ENCODE measurements around the gene SHISA4.

Gene SHISA4

DNA sequence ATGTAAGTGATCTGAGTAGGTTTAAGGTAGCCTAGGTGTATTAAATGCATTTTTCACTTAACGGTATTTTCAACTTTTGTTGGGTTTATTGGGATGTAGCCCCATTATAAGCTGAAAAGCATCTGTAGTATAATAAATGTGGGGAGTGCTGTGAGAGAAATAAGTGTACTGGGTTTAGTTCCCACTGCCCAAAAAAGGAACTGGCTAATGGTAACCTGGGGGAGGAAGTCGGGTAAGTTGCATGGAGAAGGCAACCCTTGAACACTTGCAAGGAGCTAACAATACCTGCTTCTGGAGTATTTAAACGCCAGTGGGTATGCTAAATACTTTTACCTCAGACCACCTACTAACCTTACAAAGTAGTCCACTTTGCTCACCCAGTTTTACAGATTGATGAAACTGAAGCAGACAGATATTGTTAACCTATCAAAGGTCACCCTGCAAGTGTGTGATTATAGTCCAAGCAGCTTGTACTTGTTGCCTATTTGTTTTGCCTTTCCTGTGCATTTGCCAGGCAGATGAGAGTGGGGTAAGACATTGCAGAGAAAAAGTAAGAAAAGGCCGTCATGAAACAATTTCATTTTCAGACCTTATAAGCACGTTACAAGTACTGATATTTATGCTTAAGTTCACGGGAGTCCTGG is 7.6 kb upstream of the SHISA4 start:
- Histone ChIP-seq H3K27me3 (ENCODE audit: insufficient read depth, low read length) (no peaks in the 10 kb centered on the region), H3K27ac (ENCODE audit: low read depth, low read length) (no peak overlapping the region), H3K4me1 (ENCODE audit: control insufficient read depth, insufficient read depth, low read length, unreplicated experiment) (peaks cover 37% of the 10 kb centered on the region), H3K36me3 (ENCODE audit: insufficient read depth, low read length) (no peaks in the 10 kb centered on the region), H3K4me3 (ENCODE audit: low read depth, low read length) (no peak overlapping the region), H2AFZ (ENCODE audit: low read length, unreplicated experiment) (no peak overlapping the region), H3K79me2 (ENCODE audit: control insufficient read depth, insufficient read depth, low read length, unreplicated experiment) (no peaks in the 10 kb centered on the region)

DNA sequence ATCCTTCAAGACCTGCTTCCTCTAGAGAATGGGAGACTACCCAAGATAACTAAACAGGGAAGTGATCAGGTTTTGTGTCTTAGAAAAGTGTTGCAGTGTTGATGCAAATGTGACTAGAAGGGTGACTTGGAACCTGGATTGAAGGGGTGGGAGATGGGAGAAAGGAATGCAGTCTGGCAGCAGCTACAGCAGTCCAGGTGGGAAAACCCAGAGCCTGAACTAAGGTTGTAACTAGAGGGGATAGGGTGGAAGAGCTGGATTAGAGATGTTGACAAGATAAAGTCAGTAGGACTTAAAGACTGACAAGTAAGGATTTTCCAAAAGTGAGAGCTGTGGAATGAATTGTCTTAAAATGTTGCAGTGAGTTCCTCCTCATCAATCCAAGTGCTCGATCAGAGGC is 7.1 kb upstream of the SHISA4 start:
- no peaks in the 10 kb centered on the region for H3K36me3 ChIP-seq (ENCODE audit: insufficient read depth, low read length)
- H3K79me2 ChIP-seq (ENCODE audit: control insufficient read depth, insufficient read depth, low read length, unreplicated experiment): no peaks in the 10 kb centered on the region
- H3K4me3 ChIP-seq (ENCODE audit: low read depth, low read length): no peak overlapping the region
- no peak overlapping the region for H3K27ac ChIP-seq (ENCODE audit: low read depth, low read length)
- H2AFZ ChIP-seq (ENCODE audit: low read length, unreplicated experiment): no peak overlapping the region
- H3K27me3 ChIP-seq (ENCODE audit: insufficient read depth, low read length): no peaks in the 10 kb centered on the region
- H3K4me1 ChIP-seq (ENCODE audit: control insufficient read depth, insufficient read depth, low read length, unreplicated experiment): peaks cover 37% of the 10 kb centered on the region

DNA sequence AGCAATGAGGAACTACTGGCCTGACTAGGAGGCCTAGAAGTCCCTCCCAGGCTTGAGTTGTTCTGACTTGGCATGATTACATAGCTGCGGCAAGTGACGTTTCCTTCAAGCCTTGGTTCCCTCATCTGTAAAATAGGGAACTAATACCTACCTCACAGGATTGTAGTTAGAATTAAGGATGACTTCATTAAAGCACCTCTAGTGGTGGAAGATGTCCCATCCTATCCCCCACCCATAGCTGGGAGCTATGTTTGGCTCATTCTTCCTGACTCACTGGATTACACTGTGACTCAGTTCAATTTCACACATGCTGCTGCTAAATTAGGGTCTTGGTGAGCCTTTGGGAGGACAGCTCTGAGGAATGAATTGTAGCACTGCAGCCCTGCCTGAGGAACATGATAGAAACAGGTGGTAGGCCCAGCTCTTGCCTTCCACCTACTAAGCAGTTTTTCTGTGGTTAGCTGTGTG is 6.0 kb upstream of the SHISA4 start:
- no peaks in the 10 kb centered on the region for H3K36me3 ChIP-seq (ENCODE audit: insufficient read depth, low read length)
- no peak overlapping the region for H2AFZ ChIP-seq (ENCODE audit: low read length, unreplicated experiment)
- H3K4me3 ChIP-seq (ENCODE audit: low read depth, low read length): no peak overlapping the region
- H3K27me3 ChIP-seq (ENCODE audit: insufficient read depth, low read length): no peaks in the 10 kb centered on the region
- H3K27ac ChIP-seq (ENCODE audit: low read depth, low read length): peak overlapping the region; percentile 47
- no peaks in the 10 kb centered on the region for H3K79me2 ChIP-seq (ENCODE audit: control insufficient read depth, insufficient read depth, low read length, unreplicated experiment)
- peaks cover 37% of the 10 kb centered on the region for H3K4me1 ChIP-seq (ENCODE audit: control insufficient read depth, insufficient read depth, low read length, unreplicated experiment)

DNA sequence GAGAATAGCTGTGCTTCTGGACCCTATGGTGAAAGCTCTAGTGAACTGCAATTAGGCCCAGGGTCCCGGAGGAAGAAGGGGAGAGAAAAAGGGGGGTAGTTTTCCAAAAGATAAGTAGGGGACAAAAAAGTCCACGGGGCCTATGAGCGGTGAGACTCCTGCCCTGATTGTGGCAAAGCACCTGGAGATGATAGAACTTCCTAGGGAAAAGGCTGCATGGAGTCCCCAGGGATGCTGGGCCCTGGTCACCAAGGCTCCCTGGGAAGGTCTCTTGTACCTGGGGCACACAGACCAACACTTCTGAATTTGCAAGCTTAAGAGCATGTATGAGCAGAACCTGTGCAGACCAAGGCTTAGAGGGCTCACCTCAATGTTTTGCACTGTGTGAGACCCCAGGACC is 5.4 kb upstream of the SHISA4 start:
- Histone ChIP-seq H3K27ac (ENCODE audit: low read depth, low read length) (peak overlapping the region; percentile 47), H3K4me1 (ENCODE audit: control insufficient read depth, insufficient read depth, low read length, unreplicated experiment) (peaks cover 41% of the 10 kb centered on the region), H3K27me3 (ENCODE audit: insufficient read depth, low read length) (no peaks in the 10 kb centered on the region), H3K4me3 (ENCODE audit: low read depth, low read length) (no peak overlapping the region), H3K36me3 (ENCODE audit: insufficient read depth, low read length) (no peaks in the 10 kb centered on the region), H2AFZ (ENCODE audit: low read length, unreplicated experiment) (no peak overlapping the region), H3K79me2 (ENCODE audit: control insufficient read depth, insufficient read depth, low read length, unreplicated experiment) (no peaks in the 10 kb centered on the region)

DNA sequence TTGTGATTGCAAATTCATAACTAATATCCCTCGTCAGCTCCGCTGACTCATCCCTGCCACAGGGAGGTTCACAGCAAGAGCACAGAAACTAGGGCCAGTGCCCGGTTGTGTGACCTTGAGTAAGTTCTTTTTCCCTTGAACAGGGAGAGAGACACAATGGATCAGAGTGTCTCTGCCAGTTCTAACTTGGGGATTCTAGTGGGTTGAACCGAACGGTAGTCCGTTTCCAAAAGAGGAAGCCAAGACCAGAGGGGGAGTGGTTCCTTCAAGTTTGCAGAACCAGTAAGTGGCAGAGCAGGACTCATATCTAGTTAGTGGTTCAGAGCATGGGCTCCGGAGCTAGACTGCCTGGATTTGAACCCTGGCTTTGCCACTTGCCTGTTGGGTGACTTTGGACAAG is 4.9 kb upstream of the SHISA4 start:
- H3K4me3 ChIP-seq (ENCODE audit: low read depth, low read length): peak overlapping the region; percentile 14; the same call in 1 of the 2 replicates
- no peaks in the 10 kb centered on the region for H3K79me2 ChIP-seq (ENCODE audit: control insufficient read depth, insufficient read depth, low read length, unreplicated experiment)
- H3K36me3 ChIP-seq (ENCODE audit: insufficient read depth, low read length): no peaks in the 10 kb centered on the region
- H3K27me3 ChIP-seq (ENCODE audit: insufficient read depth, low read length): no peaks in the 10 kb centered on the region
- H3K4me1 ChIP-seq (ENCODE audit: control insufficient read depth, insufficient read depth, low read length, unreplicated experiment): peaks cover 42% of the 10 kb centered on the region
- H3K27ac ChIP-seq (ENCODE audit: low read depth, low read length): peak overlapping the region; percentile 47
- H2AFZ ChIP-seq (ENCODE audit: low read length, unreplicated experiment): no peak overlapping the region

DNA sequence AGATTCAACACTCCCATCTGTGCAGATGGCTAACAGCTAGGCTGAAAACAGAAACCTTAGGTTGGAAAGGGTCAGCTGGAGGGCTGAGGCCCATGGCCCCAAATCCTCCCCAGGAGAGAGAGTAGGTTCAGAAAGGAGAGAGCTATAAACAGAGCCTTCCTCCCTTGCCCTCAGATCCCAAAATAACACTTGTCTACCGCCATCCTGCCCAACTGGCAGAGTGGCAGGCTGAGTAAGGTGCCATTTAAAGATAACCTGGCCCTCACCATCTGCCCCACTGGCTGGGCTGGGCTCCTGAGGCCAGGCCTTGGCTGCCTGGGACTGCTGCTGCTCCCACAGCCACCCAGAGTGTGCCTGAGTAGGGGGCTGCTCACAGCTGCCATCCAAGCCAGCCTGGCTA is 4.3 kb upstream of the SHISA4 start:
- Histone ChIP-seq H3K4me1 (ENCODE audit: control insufficient read depth, insufficient read depth, low read length, unreplicated experiment) (peaks cover 47% of the 10 kb centered on the region), H3K79me2 (ENCODE audit: control insufficient read depth, insufficient read depth, low read length, unreplicated experiment) (no peaks in the 10 kb centered on the region), H3K36me3 (ENCODE audit: insufficient read depth, low read length) (no peaks in the 10 kb centered on the region), H2AFZ (ENCODE audit: low read length, unreplicated experiment) (no peak overlapping the region), H3K27me3 (ENCODE audit: insufficient read depth, low read length) (no peaks in the 10 kb centered on the region), H3K27ac (ENCODE audit: low read depth, low read length) (no peak overlapping the region), H3K4me3 (ENCODE audit: low read depth, low read length) (no peak overlapping the region)

DNA sequence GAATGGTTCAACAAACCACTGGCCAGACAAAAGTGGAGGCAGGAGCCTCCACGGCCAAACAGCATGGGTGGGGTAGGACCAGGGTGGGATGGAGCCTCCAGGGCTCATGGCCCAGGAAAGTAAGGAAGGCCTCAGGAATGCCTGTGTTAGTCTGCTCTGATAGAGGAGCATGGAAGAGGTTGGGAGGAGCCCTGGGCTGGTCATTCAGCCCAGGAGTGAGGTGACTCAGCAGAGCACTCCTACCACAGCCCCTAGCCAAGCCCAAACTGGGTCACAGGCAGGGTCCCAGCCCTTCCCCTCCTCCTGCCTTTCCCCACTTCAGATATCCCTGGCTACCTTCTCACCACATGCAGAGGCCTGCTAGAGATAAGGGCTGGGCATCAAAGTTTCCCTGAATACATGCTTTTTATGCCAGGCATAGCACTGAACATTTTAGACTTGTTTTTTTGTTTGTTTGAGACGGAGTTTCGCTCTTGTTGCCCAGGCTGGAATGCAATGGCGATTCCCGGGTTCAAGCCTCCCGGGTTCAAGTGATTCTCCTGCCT is 3.1 kb upstream of the SHISA4 start:
- H3K36me3 ChIP-seq (ENCODE audit: insufficient read depth, low read length): no peaks in the 10 kb centered on the region

DNA sequence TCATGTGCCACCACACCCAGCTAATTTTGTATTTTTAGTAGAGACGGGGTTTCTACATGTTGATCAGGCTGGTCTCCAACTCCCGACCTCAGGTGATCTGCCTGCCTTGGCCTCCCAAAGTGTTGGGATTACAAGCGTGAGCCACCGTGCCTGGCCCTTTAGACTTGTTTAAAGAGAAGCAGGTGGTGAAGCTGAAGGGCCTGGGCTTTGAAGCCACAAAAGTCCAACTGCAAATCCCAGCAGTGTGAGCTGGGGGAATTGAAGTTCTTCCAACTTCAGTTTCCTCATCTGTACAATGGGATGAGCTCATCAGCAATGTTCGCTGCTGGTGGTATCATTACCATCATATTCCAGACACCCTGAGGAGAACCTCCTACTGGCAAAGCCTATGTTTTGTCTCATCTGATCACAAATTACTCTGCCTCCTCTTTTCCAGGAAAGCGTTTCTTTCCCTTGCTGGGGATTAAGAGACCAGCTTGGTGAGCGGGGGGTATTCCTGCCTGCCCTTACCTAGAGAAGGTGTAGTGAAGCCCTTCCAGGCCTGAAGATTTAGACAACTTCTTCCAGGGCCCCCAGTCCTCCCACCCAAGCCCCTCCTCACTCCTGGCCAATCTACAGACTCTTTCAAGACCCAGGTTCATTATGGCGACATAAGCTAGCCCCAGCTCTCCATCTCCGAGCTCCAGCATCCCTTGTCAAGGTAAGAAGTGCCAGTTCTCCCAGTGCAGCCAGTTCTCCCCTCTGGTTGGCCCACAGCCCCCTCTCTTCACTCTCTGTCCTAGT is 2.4 kb upstream of the SHISA4 start:
- Histone ChIP-seq H3K4me1 (ENCODE audit: control insufficient read depth, insufficient read depth, low read length, unreplicated experiment) (peaks cover 50% of the 10 kb centered on the region), H3K27ac (ENCODE audit: low read depth, low read length) (no peak overlapping the region), H3K79me2 (ENCODE audit: control insufficient read depth, insufficient read depth, low read length, unreplicated experiment) (no peaks in the 10 kb centered on the region), H2AFZ (ENCODE audit: low read length, unreplicated experiment) (no peak overlapping the region), H3K4me3 (ENCODE audit: low read depth, low read length) (no peak overlapping the region), H3K36me3 (ENCODE audit: insufficient read depth, low read length) (no peaks in the 10 kb centered on the region), H3K27me3 (ENCODE audit: insufficient read depth, low read length) (no peaks in the 10 kb centered on the region)

More for the DNA sequence above, 3.1 kb upstream of the SHISA4 start:
- H3K4me1 ChIP-seq (ENCODE audit: control insufficient read depth, insufficient read depth, low read length, unreplicated experiment): peaks cover 50% of the 10 kb centered on the region
- H3K79me2 ChIP-seq (ENCODE audit: control insufficient read depth, insufficient read depth, low read length, unreplicated experiment): no peaks in the 10 kb centered on the region
- H3K4me3 ChIP-seq (ENCODE audit: low read depth, low read length): no peak overlapping the region
- no peak overlapping the region for H3K27ac ChIP-seq (ENCODE audit: low read depth, low read length)
- H2AFZ ChIP-seq (ENCODE audit: low read length, unreplicated experiment): no peak overlapping the region
- no peaks in the 10 kb centered on the region for H3K27me3 ChIP-seq (ENCODE audit: insufficient read depth, low read length)

DNA sequence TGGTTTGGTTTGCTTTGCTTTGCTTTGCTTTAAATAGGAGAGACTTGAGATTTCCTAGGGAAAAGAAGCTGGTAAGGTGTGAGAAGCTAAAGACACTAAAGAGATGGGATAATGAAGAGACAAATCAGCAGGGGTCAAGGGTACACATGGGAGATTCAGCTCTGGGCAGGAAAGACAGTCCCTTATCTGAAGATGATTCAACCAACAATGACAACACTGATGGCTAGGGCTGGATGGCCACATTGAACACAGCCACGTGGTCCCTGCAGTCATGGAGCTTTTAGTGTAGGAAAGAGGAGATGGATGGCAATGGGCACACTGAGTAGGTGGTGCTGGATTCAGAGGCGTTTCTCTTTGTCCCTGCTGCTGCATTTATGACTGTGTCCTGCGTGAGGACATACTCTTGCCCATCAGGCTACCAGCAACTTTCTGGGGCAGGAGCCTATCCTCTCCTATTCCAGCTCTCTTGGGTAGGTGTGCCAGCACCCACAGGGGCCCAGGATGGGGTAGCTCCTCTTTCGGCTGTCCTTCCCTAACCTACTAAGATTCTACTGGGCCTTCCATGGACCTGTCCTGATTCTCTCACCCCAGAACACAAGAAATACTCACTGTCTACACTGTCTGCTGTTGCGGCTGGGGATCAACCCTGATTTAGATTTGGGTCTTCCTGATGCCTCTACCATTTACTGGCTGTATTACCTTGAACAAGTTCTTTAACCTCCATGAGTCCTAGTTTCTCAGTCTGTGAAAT is 1.4 kb upstream of the SHISA4 start:
- Histone ChIP-seq H3K4me3 (ENCODE audit: low read depth, low read length) (no peak overlapping the region), H3K27me3 (ENCODE audit: insufficient read depth, low read length) (no peaks in the 10 kb centered on the region), H3K4me1 (ENCODE audit: control insufficient read depth, insufficient read depth, low read length, unreplicated experiment) (peaks cover 50% of the 10 kb centered on the region), H3K79me2 (ENCODE audit: control insufficient read depth, insufficient read depth, low read length, unreplicated experiment) (no peaks in the 10 kb centered on the region), H2AFZ (ENCODE audit: low read length, unreplicated experiment) (no peak overlapping the region), H3K27ac (ENCODE audit: low read depth, low read length) (no peak overlapping the region), H3K36me3 (ENCODE audit: insufficient read depth, low read length) (no peaks in the 10 kb centered on the region)

DNA sequence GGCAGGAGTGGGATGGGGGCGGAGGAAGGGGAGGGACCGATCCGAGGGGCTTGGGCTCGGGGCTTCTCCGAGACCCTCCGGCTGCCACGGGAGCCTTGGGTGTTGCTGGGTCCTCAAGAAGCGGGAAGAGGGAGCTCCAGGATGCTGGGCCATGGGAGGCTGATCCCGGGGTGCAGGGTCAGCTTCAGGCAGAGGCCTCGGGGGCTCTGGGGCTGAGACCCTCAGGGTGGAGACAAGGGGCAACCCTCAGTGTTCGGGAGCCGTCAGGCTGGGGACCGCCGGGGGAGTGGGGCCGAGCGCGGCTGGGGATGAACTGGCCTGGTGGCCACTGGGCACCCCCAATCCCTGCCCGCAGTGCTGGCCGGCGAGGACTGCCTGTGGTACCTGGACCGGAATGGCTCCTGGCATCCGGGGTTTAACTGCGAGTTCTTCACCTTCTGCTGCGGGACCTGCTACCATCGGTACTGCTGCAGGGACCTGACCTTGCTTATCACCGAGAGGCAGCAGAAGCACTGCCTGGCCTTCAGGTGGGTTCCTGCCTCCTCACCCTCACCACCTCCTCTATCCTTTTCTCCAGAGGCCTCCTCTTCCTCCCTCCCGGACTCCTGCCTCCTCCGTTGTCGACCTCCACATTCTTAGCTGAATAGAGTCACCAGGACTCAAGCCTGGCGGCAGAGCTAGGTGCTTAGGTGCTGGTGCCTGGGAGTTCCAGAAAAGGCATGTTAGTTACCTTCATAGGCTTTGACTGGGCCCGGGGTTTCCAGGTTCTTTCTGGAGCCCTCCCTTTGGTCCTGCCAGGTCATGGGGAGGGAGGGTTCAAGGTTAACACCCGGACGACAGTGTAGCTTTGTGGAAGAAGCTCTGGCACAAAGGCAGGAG is 631 bp downstream of the SHISA4 start:
- no peaks in the 10 kb centered on the region for H3K79me2 ChIP-seq (ENCODE audit: control insufficient read depth, insufficient read depth, low read length, unreplicated experiment)
- no peak overlapping the region for H3K27ac ChIP-seq (ENCODE audit: low read depth, low read length)
- peak overlapping the region; percentile 93 for H3K4me3 ChIP-seq (ENCODE audit: low read depth, low read length)
- no peaks in the 10 kb centered on the region for H3K36me3 ChIP-seq (ENCODE audit: insufficient read depth, low read length)
- H3K27me3 ChIP-seq (ENCODE audit: insufficient read depth, low read length): no peaks in the 10 kb centered on the region
- H3K4me1 ChIP-seq (ENCODE audit: control insufficient read depth, insufficient read depth, low read length, unreplicated experiment): peaks cover 30% of the 10 kb centered on the region
- peak overlapping the region; percentile 91 for H2AFZ ChIP-seq (ENCODE audit: low read length, unreplicated experiment)
